Smooth muscle cell (in vitro differentiated cells): Measurements from ENCODE around the gene LAMA5. TPM values are rescaled to one million over a fixed set of nuclear protein-coding genes. Genes with fewer than 3 reads are reported as not detected.
A peak's percentile ranks its signal among the peaks of the same experiment; 100 is the strongest.

Experiments used
- DNase-seq: peaks from one replicate; lab custom pipeline; 2025; ENCODE audit not compliant: unreplicated experiment; lab: John Stamatoyannopoulos, UW
- H2AFZ ChIP-seq: fragments of 200-600 bp; sonication (generic); 2 replicates; pipeline ENCODE4 v1.6.0; 2016; ENCODE audit warnings: antibody characterized with exemption, low read depth, mild to moderate bottlenecking
- H3F3A ChIP-seq: fragments of 200-600 bp; sonication (generic); 2 replicates; pipeline ENCODE4 v1.6.0; 2017; ENCODE audit warnings: antibody characterized with exemption, low read depth
- H3K27ac ChIP-seq: fragments of 200-600 bp; sonication (generic); 2 replicates; pipeline ENCODE4 v1.5.1; 2016; ENCODE audit warnings: low read depth, mild to moderate bottlenecking
- H3K27me3 ChIP-seq: fragments of 200-600 bp; sonication (generic); 2 replicates; pipeline ENCODE4 v1.6.1; 2016; ENCODE audit warnings: low read depth, mild to moderate bottlenecking
- H3K36me3 ChIP-seq: fragments of 200-600 bp; sonication (generic); 2 replicates; pipeline ENCODE4 v1.5.1; 2016; ENCODE audit warnings: low read depth
- H3K4me1 ChIP-seq: fragments of 200-600 bp; sonication (generic); 2 replicates; pipeline ENCODE4 v1.5.1; 2016; ENCODE audit warnings: low read depth
- H3K4me2 ChIP-seq: fragments of 200-600 bp; sonication (generic); 2 replicates; pipeline ENCODE4 v1.6.0; 2016; ENCODE audit warnings: mild to moderate bottlenecking
- H3K4me3 ChIP-seq: fragments of 200-600 bp; sonication (generic); 2 replicates; pipeline ENCODE4 v1.5.1; 2016; ENCODE audit warnings: mild to moderate bottlenecking
- H3K79me2 ChIP-seq: fragments of 200-600 bp; sonication (generic); 2 replicates; pipeline ENCODE4 v1.6.0; 2016; ENCODE audit warnings: low read depth, mild to moderate bottlenecking
- H3K9ac ChIP-seq: fragments of 200-600 bp; sonication (generic); 2 replicates; pipeline ENCODE4 v1.6.0; 2016; ENCODE audit warnings: low read depth
- H3K9me3 ChIP-seq: fragments of 200-600 bp; sonication (generic); replicated peaks from 2 replicates; pipeline ENCODE4 v1.5.1; 2016; ENCODE audit warnings: low read depth
- H4K20me1 ChIP-seq: fragments of 200-600 bp; sonication (generic); 2 replicates; pipeline ENCODE4 v1.6.0; 2016; ENCODE audit warnings: low read depth
- CTCF ChIP-seq: fragments of 200-600 bp; sonication (generic); IDR thresholded peaks from 2 replicates; pipeline ENCODE4 v1.5.1; 2017; ENCODE audit warnings: borderline replicate concordance, mild to moderate bottlenecking, antibody characterized with exemption; ENCODE audit not compliant: insufficient read depth, poor library complexity, severe bottlenecking
- WGBS: methylation state at CpG from one replicate; pipeline ENCODE4 v1.1.7; 2016; ENCODE audit warnings: low lambda C conversion rate; 5-methylcytosine and 5-hydroxymethylcytosine counted together
- polyA plus RNA-seq: library from polyadenylated mRNA; unstranded; fragments of >200 nt; fragmentation: Nextera tagmentation; extraction: Ambion mirVana; gene quantifications from 2 replicates; pipeline ENCODE4 v1.2.1, GENCODE V29; 2016
- total RNA-seq: library from RNA; depleted of rRNA; stranded (reverse); fragments of >200 nt; gene quantifications from 2 replicates; pipeline ENCODE4 v1.2.3, GENCODE V29; 2014

LAMA5 gene
- total and polyA plus RNA-seq, 2 experiments from 2014 or later: 27.5 to 27.6 TPM

DNA sequence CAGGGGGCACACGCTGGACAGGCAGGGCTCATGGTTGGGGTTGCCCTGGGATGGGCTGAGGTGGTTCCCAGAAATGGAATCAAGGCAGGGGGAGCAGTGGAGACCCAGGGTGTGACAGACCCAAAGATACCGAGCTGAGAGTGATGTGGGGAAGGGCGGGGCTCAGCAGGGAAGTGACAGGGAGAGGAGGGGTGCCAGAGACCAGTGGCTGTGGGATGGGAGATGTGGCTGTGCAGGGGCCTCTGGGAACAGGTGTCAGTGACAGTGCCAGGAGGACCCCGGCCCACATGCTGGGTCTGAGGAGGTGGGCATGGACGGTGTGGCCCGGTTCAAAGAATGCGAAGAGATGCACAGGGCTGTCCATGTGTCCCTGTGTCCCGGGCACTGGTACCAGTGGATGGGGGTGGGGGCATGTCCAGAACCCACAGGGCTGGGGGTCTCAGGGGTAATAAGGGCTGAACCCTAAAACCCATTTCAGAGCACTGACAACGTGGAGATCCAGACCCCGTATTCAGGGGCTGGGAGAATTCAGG, 38.9 kb upstream of the LAMA5 start:
- 81% methylated on average over 7 of the region's 10 CpGs for WGBS
- Histone ChIP-seq H3K9me3 (no peaks in the 10 kb centered on the region), H4K20me1 (peaks cover 6% of the 10 kb centered on the region), H3F3A (no peaks in the 10 kb centered on the region), H3K4me3 (peak overlapping the region; percentile 57), H3K4me2 (peak overlapping the region; percentile 93), H3K4me1 (peaks cover 11% of the 10 kb centered on the region), H3K9ac (peak overlapping the region; percentile 81), H3K27me3 (no peaks in the 10 kb centered on the region), H2AFZ (no peak overlapping the region), H3K27ac (no peak overlapping the region), H3K79me2 (peaks cover 11% of the 10 kb centered on the region), H3K36me3 (no peaks in the 10 kb centered on the region)
- TF ChIP-seq CTCF: no peak
- DNase-seq: no peak

DNA sequence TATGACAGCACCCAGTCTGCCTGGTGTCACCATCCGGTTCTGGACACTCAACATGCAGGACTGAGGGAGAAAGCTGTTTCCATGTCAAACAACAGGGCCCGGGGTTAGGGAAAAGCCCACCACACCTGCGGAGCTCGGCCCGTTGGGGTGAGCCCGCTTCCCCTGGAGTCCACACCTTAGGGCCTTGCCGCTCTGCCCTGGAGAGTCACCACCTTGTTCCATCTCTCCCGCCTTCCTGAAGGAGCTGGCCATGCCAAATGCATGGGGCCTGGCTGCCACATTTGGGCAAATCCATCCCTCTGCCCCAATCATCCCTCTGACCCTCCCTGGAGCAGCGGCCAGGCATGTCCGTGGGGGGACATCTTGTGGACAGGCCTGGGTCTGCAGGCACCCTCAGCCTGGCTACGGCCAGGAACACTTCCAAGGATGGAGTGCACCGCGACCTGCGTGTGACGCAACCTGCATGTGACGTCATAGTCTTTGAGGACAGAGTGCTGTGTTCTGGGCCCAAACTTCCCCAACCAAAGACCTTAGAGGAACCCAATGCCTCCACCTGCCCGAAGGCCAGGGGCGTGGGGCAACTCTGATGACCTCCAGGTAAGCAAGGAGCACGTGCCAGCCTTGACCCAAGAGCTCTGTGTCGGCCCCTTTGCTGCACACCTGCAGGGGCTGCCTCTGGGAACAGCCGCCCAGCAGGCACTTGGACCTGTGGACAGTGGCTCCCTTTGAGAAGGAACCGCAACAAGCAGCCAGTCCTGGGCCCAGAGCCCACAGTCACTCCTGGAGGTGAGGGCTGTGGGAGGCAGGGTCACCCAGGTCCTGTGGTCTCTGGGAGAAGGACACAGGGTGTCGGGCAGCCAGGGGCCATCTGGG, 38.2 kb upstream of the LAMA5 start:
- Histone ChIP-seq H3K27ac (no peak overlapping the region), H3K36me3 (no peaks in the 10 kb centered on the region), H3K4me1 (peaks cover 11% of the 10 kb centered on the region), H3K79me2 (peaks cover 11% of the 10 kb centered on the region), H3K9me3 (no peaks in the 10 kb centered on the region), H2AFZ (no peak overlapping the region), H3K4me2 (peak overlapping the region; percentile 93), H3K9ac (no peak overlapping the region), H3F3A (no peaks in the 10 kb centered on the region), H3K4me3 (no peak overlapping the region), H4K20me1 (peaks cover 6% of the 10 kb centered on the region), H3K27me3 (no peaks in the 10 kb centered on the region)
- peak; percentile 32 for TF ChIP-seq CTCF
- no peak for DNase-seq
- WGBS: 83% methylated on average over 23 of the region's 23 CpGs

DNA sequence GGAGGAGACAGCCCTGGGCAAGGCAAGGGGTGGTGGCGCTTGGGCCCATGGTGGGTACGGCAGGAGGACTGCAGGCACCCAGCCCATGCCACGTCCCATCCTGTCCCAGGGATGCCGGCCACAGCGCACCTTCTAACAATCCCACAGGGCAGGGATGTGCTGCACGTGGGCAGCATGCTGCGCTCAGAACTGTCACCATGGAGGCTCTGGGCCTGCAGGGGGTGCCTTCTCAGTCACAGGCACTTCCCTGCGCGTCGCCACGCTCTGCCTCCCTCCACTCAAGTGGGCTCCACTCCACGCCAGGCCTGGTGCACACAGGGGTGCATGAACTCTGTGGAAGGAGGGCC, 37.6 kb upstream of the LAMA5 start:
- peaks cover 11% of the 10 kb centered on the region for H3K79me2 ChIP-seq
- H3K9me3 ChIP-seq: no peaks in the 10 kb centered on the region
- peaks cover 6% of the 10 kb centered on the region for H4K20me1 ChIP-seq
- H3K4me3 ChIP-seq: no peak overlapping the region
- H3K36me3 ChIP-seq: no peaks in the 10 kb centered on the region
- H3K4me2 ChIP-seq: no peak overlapping the region
- H3K27me3 ChIP-seq: no peaks in the 10 kb centered on the region
- no peak overlapping the region for H2AFZ ChIP-seq
- DNase-seq: no peak
- H3K9ac ChIP-seq: no peak overlapping the region
- TF ChIP-seq CTCF: no peak
- H3K4me1 ChIP-seq: peaks cover 8% of the 10 kb centered on the region
- no peak overlapping the region for H3K27ac ChIP-seq
- WGBS: 98% methylated on average over 12 of the region's 12 CpGs
- H3F3A ChIP-seq: no peaks in the 10 kb centered on the region
